ENCODE measurements around the gene EP400.

- TF ChIP-seq POLR2AphosphoS5 (IDR thresholded peaks at IDR 0.05; ENCODE audit: low read depth, low read length) (no peak), SPI1 (IDR thresholded peaks at IDR 0.05; ENCODE audit: low read depth, low read length) (no peak), POLR2A (IDR thresholded peaks at IDR 0.05; ENCODE audit: low read depth, low read length) (no peak)
Measured at GRCh38 chr12:131927110-131928079, 22.3 kb upstream of the EP400 start.

Data from GM12891 (cell line).